H1 (cell line): ENCODE data around the gene ERGIC3. TPM values are rescaled to one million over a fixed set of nuclear protein-coding genes. Genes with fewer than 3 reads are reported as not detected.
A peak's percentile ranks its signal among the peaks of the same experiment; 100 is the strongest.

ENCODE experiments used
- CTCF ChIA-PET: fragments of 300-600 bp; sonication (Branson Sonifier 250); formaldehyde crosslinking; loops from one replicate; lab custom pipeline; 2021; ENCODE audit not compliant: partially characterized antibody; lab: Charles Lee
- POLR2A ChIA-PET: fragments of 300-600 bp; sonication (Branson Sonifier 250); formaldehyde crosslinking; loops from one replicate; lab custom pipeline; 2021; ENCODE audit warnings: inconsistent platforms; ENCODE audit not compliant: partially characterized antibody; lab: Charles Lee
- DNase-seq, 2 experiments: peaks; one replicate each; pipeline versions ENCODE4 v3.0.0 to v3.0.0-alpha.2; 2010 to 2022; ENCODE audit warnings: low spot score in 2 of 2, low read depth in 1 of 2, mixed read lengths in 1 of 2
- FAIRE-seq: peaks from 2 replicates; lab custom pipeline; 2011; peaks lifted over from hg19 to GRCh38; lab: Jason Lieb, UNC
- H2AFZ ChIP-seq: 2 replicates; pipeline ENCODE4 v1.8.1; 2012; ENCODE audit warnings: low read length, inconsistent platforms
- H2AK5ac ChIP-seq: 2 replicates; pipeline ENCODE4 v1.6.1; 2013; ENCODE audit warnings: low read depth, low read length
- H2BK120ac ChIP-seq: replicated peaks from 2 replicates; pipeline ENCODE3; 2013; ENCODE audit warnings: low read depth, low read length, inconsistent platforms
- H2BK12ac ChIP-seq: 2 replicates; pipeline ENCODE4 v1.6.1; 2013; ENCODE audit warnings: low read depth, low read length
- H2BK15ac ChIP-seq: 2 replicates; pipeline ENCODE4 v1.6.1; 2013; ENCODE audit warnings: low read length
- H2BK20ac ChIP-seq: 2 replicates; pipeline ENCODE4 v1.6.1; 2013; ENCODE audit warnings: low read length
- H2BK5ac ChIP-seq: 2 replicates; pipeline ENCODE4 v1.6.1; 2013; ENCODE audit warnings: low read depth, low read length
- H3K14ac ChIP-seq: 2 replicates; pipeline ENCODE4 v1.6.1; 2013; ENCODE audit warnings: inconsistent platforms; ENCODE audit not compliant: insufficient read length
- H3K18ac ChIP-seq: 2 replicates; pipeline ENCODE4 v1.6.1; 2013; ENCODE audit warnings: low read length; ENCODE audit errors: extremely low read depth
- H3K23ac ChIP-seq: 2 replicates; pipeline ENCODE4 v1.6.1; 2013; ENCODE audit warnings: inconsistent platforms; ENCODE audit not compliant: insufficient read length
- H3K23me2 ChIP-seq: 2 replicates; pipeline ENCODE4 v1.6.1; 2013; ENCODE audit warnings: low read depth, low read length
- H3K27ac ChIP-seq: 2 replicates; pipeline ENCODE4 v1.6.1; 2011; ENCODE audit warnings: low read depth, low read length, inconsistent platforms
- H3K27me3 ChIP-seq, 4 experiments: replicated peaks in 1 of 4; 1 replicate in 1 of 4; 2 replicates in 3 of 4; pipeline versions ENCODE4 v1.6.1 to v1.8.1; 2011 to 2013; ENCODE audit warnings: low read length in 3 of 4, mild to moderate bottlenecking in 3 of 4, inconsistent platforms in 2 of 4, mixed read lengths in 2 of 4, moderate library complexity in 1 of 4; ENCODE audit not compliant: control insufficient read depth in 3 of 4, insufficient read depth in 3 of 4; ENCODE audit errors: extremely low read depth in 1 of 4
- H3K36me3 ChIP-seq, 4 experiments: 2 replicates each; pipeline versions ENCODE4 v1.6.1 to v1.8.1; 2011 to 2013; ENCODE audit warnings: mild to moderate bottlenecking in 4 of 4, low read length in 3 of 4, moderate library complexity in 2 of 4, control low read depth in 1 of 4, inconsistent platforms in 1 of 4; ENCODE audit not compliant: insufficient read depth in 4 of 4, control insufficient read depth in 2 of 4
- H3K4ac ChIP-seq: replicated peaks from 2 replicates; pipeline ENCODE3; 2013; ENCODE audit warnings: low read length, low read depth, mixed read lengths, inconsistent platforms; ENCODE audit not compliant: insufficient read length
- H3K4me1 ChIP-seq, 4 experiments: replicated peaks in 1 of 4; 1 replicate in 1 of 4; 2 replicates in 3 of 4; pipeline versions ENCODE4 v1.6.1 to v1.8.1; 2011 to 2013; ENCODE audit warnings: low read length in 3 of 4, inconsistent platforms in 2 of 4, mixed read lengths in 1 of 4; ENCODE audit not compliant: insufficient read depth in 4 of 4, control insufficient read depth in 3 of 4
- H3K4me2 ChIP-seq, 2 experiments: 2 replicates each; pipeline versions ENCODE4 v1.6.1 to v1.8.1; 2011 to 2013; ENCODE audit warnings: low read depth in 2 of 2, low read length in 2 of 2, control low read depth in 1 of 2, inconsistent platforms in 1 of 2, mild to moderate bottlenecking in 1 of 2; ENCODE audit not compliant: insufficient read depth in 1 of 2
- H3K4me3 ChIP-seq, 4 experiments: fragments of 200-600, 300-600 bp in 1 of 4; sonication (generic), shearing (Covaris generic), sonication (Bioruptor Twin) in 1 of 4; 2 replicates each; pipeline versions ENCODE4 v1.5.1 to v1.8.1; 2011 to 2016; ENCODE audit warnings: low read length in 4 of 4, low read depth in 3 of 4, control low read depth in 2 of 4, inconsistent platforms in 2 of 4, mild to moderate bottlenecking in 2 of 4, mixed read lengths in 1 of 4, moderate library complexity in 1 of 4; ENCODE audit not compliant: insufficient read depth in 2 of 4; ENCODE audit errors: extremely low read depth in 1 of 4
- H3K56ac ChIP-seq: replicated peaks from 2 replicates; pipeline ENCODE3; 2013; ENCODE audit warnings: low read depth, mild to moderate bottlenecking, mixed read lengths, low read length, inconsistent platforms; ENCODE audit not compliant: insufficient read length
- H3K79me1 ChIP-seq: 2 replicates; pipeline ENCODE4 v1.6.1; 2013; ENCODE audit warnings: low read depth, low read length, control low read depth
- H3K79me2 ChIP-seq, 2 experiments: 2 replicates each; pipeline versions ENCODE4 v1.6.1 to v1.8.1; 2012 to 2013; ENCODE audit warnings: low read length in 2 of 2, mild to moderate bottlenecking in 2 of 2, inconsistent platforms in 1 of 2; ENCODE audit not compliant: insufficient read depth in 2 of 2, control insufficient read depth in 1 of 2
- H3K9ac ChIP-seq, 4 experiments: replicated peaks in 1 of 4; 1 replicate in 1 of 4; 2 replicates in 3 of 4; pipeline versions ENCODE4 v1.6.1 to v1.8.1; 2011 to 2013; ENCODE audit warnings: low read depth in 3 of 4, low read length in 3 of 4, control low read depth in 2 of 4, mild to moderate bottlenecking in 2 of 4, moderate library complexity in 2 of 4, inconsistent platforms in 1 of 4; ENCODE audit errors: extremely low read depth in 1 of 4
- H3K9me3 ChIP-seq, 2 experiments: 2 replicates each; pipeline versions ENCODE4 v1.6.1 to v1.8.1; 2012 to 2013; ENCODE audit warnings: mild to moderate bottlenecking in 2 of 2, moderate library complexity in 2 of 2, control low read depth in 1 of 2, inconsistent platforms in 1 of 2, low read depth in 1 of 2, low read length in 1 of 2, mixed read lengths in 1 of 2; ENCODE audit not compliant: insufficient read depth in 2 of 2
- H4K20me1 ChIP-seq, 2 experiments: replicated peaks in 1 of 2; 2 replicates each; pipeline versions ENCODE3 to v1.8.1; 2011 to 2013; ENCODE audit warnings: inconsistent platforms in 2 of 2, low read length in 2 of 2, mild to moderate bottlenecking in 1 of 2; ENCODE audit not compliant: insufficient read depth in 2 of 2, control insufficient read depth in 1 of 2
- H4K5ac ChIP-seq: 2 replicates; pipeline ENCODE4 v1.6.1; 2013; ENCODE audit warnings: low read length, low read depth, mixed read lengths, inconsistent platforms; ENCODE audit not compliant: insufficient read length
- H4K8ac ChIP-seq: 2 replicates; pipeline ENCODE4 v1.8.0; 2013; ENCODE audit warnings: mild to moderate bottlenecking, moderate library complexity, low read length, inconsistent platforms; ENCODE audit not compliant: insufficient read depth; ENCODE audit errors: extremely low read depth
- H4K91ac ChIP-seq: replicated peaks from 2 replicates; pipeline ENCODE3; 2013; ENCODE audit warnings: low read length, mixed read lengths, inconsistent platforms; ENCODE audit not compliant: insufficient read length
- CREB1 ChIP-seq: IDR thresholded peaks from 2 replicates; pipeline ENCODE4 v1.6.1; 2012; ENCODE audit warnings: inconsistent platforms
- CTBP2 ChIP-seq: IDR thresholded peaks from 2 replicates; pipeline ENCODE4 v1.7.0; 2011; ENCODE audit warnings: borderline replicate concordance, mild to moderate bottlenecking, moderate library complexity, mixed read lengths, low read length; ENCODE audit not compliant: insufficient read depth, insufficient read length
- EP300 ChIP-seq, 2 experiments: IDR thresholded peaks; 1 replicate in 1 of 2; 2 replicates in 1 of 2; pipeline ENCODE4 v1.6.1; 2011 to 2012; ENCODE audit warnings: low read depth in 2 of 2, low read length in 2 of 2, mild to moderate bottlenecking in 2 of 2, borderline replicate concordance in 1 of 2, inconsistent platforms in 1 of 2, moderate library complexity in 1 of 2
- KDM1A ChIP-seq: fragments of 200-600, 300-600 bp; sonication (generic); IDR thresholded peaks from 2 replicates; pipeline ENCODE4 v1.7.1; 2016; ENCODE audit warnings: mild to moderate bottlenecking, low read length, borderline replicate concordance
- SAP30 ChIP-seq: fragments of 300-600 bp; sonication (generic); IDR thresholded peaks from 2 replicates; pipeline ENCODE4 v1.7.1; 2012; ENCODE audit warnings: low read length, moderate library complexity, mild to moderate bottlenecking, inconsistent platforms; ENCODE audit not compliant: insufficient read depth, insufficient replicate concordance
- SIN3A ChIP-seq, 2 experiments: IDR thresholded peaks in 1 of 2; conservative IDR thresholded peaks in 1 of 2; 2 replicates each; pipeline ENCODE4 v1.6.1; 2011 to 2012; ENCODE audit warnings: low read length in 2 of 2, improper control_type of control experiment in 1 of 2, low read depth in 1 of 2, mild to moderate bottlenecking in 1 of 2
- SRF ChIP-seq: IDR thresholded peaks from 2 replicates; pipeline ENCODE4 v1.6.1; 2011; ENCODE audit warnings: mild to moderate bottlenecking, low read depth, low read length, moderate library complexity
- YY1 ChIP-seq: IDR thresholded peaks from 2 replicates; pipeline ENCODE4 v1.6.1; 2011; ENCODE audit warnings: low read depth, mild to moderate bottlenecking, low read length
- WGBS, 2 experiments: shearing (Covaris generic) in 1 of 2; methylation state at CpG; one replicate each; pipeline versions ENCODE4 v1.1.6 to v1.1.7; 2013 to 2015; ENCODE audit warnings: low lambda C conversion rate in 2 of 2, mixed read lengths in 2 of 2, inconsistent platforms in 1 of 2, low coverage in 1 of 2, missing lambda C conversion rate in 1 of 2; ENCODE audit not compliant: insufficient replicate concordance in 2 of 2, insufficient coverage in 1 of 2, insufficient read length in 1 of 2; ENCODE audit errors: extremely low coverage in 1 of 2, missing lambda C conversion rate in 1 of 2; 5-methylcytosine and 5-hydroxymethylcytosine counted together
- polyA plus RNA-seq, 7 experiments: library from polyadenylated mRNA; depleted of rRNA in 3 of 7; stranded (reverse) in 5 of 7; unstranded in 2 of 7; fragments of >200 nt in 5 of 7; fragments of 200-250 nt in 2 of 7; gene quantifications; 1 replicate in 5 of 7; 2 replicates in 1 of 7; 4 replicates in 1 of 7; pipeline versions ENCODE4 v1.2.1 to v1.2.3, GENCODE V29; 2011 to 2013; ENCODE audit warnings: missing spikeins in 2 of 7, mixed read lengths in 2 of 7
- total RNA-seq: library from RNA; stranded (reverse); fragmentation: NEBNext Ultra II Directional; extraction: Animal tissue kit (Norgen Biotek cat#: 25700); gene quantifications from 2 replicates; pipeline ENCODE4 v1.2.1, GENCODE V29; 2021

Gene ERGIC3
- total and polyA plus RNA-seq, 2 of the 8 experiments (the other 6 are each of a cell fraction or from before 2014, with no cell fraction given) = 178 to 341 TPM

DNA sequence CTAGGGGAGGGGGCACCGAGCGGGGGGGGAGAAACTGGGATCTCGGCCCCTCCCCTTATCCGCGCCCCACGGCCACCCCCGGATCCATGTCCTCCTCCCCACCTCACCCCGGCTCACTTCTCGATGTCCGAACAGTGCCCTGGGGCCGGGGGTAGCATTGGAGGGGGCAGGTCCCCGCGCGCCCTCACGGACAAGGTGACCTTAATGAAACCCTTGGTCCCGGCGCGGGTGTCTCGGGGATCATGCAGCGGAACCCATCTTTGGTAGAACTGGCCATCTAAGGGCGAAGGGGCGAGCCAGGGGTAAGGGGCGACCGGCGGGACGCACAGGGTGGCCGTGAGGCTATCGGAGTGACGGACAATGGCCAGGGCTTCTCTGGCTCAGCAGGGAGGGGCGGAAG, 60.1 kb downstream of the ERGIC3 start:
- Histone ChIP-seq H3K4ac (no peak overlapping the region), H3K23me2 (peaks cover 11% of the 10 kb centered on the region; the same call in 1 of the 2 replicates), H3K79me2 (no peaks in the 10 kb centered on the region), H2BK20ac (no peak overlapping the region), H3K36me3 (no peaks in the 10 kb centered on the region), H3K4me2 (peak overlapping the region; percentile 75 to 82), H4K20me1 (peaks cover 0 to 2% of the 10 kb centered on the region in 2 experiments), H3K9me3 (no peaks in the 10 kb centered on the region), H3K23ac (no peak overlapping the region), H4K91ac (no peak overlapping the region), H3K4me1 (peaks cover 0 to 14% (median 7%) of the 10 kb centered on the region in 4 experiments; a peak in 4 of 7 replicates), H3K27ac (no peak overlapping the region), H4K5ac (no peak overlapping the region), H3K4me3 (peak overlapping the region; percentile 28 to 66 (median 46)), H3K9ac (peak overlapping the region in 1 of 4 experiments; percentile 18; a peak in 2 of 7 replicates), H4K8ac (no peak overlapping the region), H2BK15ac (no peak overlapping the region), H2BK12ac (0 out of 2 replicates have a peak overlapping the region, but pooled peaks have one; percentile 17), H2BK120ac (no peak overlapping the region), H2AK5ac (no peak overlapping the region), H3K14ac (no peak overlapping the region), H3K18ac (no peak overlapping the region), H3K79me1 (no peaks in the 10 kb centered on the region), H3K27me3 (peaks cover 6 to 46% (median 34%) of the 10 kb centered on the region in 4 experiments), H2AFZ (no peak overlapping the region), H2BK5ac (no peak overlapping the region), H3K56ac (no peak overlapping the region)
- 67% methylated on average over 21 of the region's 30 CpGs; no CpG with 5 or more reads in 1 of the 2 experiments for WGBS, 2 experiments
- POLR2A ChIA-PET = interaction anchor here (0.6 to 2.1 kb wide), 5 partner anchors 14 to 147 kb away, joined by 3 to 13 read pairs (median 4); partner anchors contain the start of genes ERGIC3 and SPAG4
- DNase-seq (peak in 1 of 2 experiments; percentile 63), FAIRE-seq (no peak)
- TF ChIP-seq YY1 (no peak), EP300 (IDR thresholded peaks at IDR 0.05; ENCODE audit: borderline replicate concordance in 1 of 2, low read depth in 2 of 2, low read length in 2 of 2) (no peak), SRF (no peak), SIN3A (conservative IDR thresholded peaks at IDR 0.05 in 1 of 2, IDR thresholded peaks at IDR 0.05 in 1 of 2; ENCODE audit: low read depth in 1 of 2, low read length in 2 of 2) (no peak), KDM1A (no peak), SAP30 (no peak), CTBP2 (no peak), CREB1 (no peak)
- CTCF ChIA-PET = interaction anchor here (1.4 to 8.3 kb wide), 6 partner anchors 8 to 98 kb away, joined by 3 to 121 read pairs (median 14); partner anchors contain the start of gene SPAG4
